Non-pigmented ciliary epithelial cell (primary cell): ENCODE measurements around the gene CCDC40.

Experiments used
- DNase-seq: peaks from one replicate; pipeline ENCODE4 v3.0.0-alpha.2; 2010; ENCODE audit warnings: low read depth

CCDC40 gene

GRCh38 chr17:80145076-80146075, 108.9 kb downstream of the CCDC40 start:
- DNase-seq: no peak

DNA sequence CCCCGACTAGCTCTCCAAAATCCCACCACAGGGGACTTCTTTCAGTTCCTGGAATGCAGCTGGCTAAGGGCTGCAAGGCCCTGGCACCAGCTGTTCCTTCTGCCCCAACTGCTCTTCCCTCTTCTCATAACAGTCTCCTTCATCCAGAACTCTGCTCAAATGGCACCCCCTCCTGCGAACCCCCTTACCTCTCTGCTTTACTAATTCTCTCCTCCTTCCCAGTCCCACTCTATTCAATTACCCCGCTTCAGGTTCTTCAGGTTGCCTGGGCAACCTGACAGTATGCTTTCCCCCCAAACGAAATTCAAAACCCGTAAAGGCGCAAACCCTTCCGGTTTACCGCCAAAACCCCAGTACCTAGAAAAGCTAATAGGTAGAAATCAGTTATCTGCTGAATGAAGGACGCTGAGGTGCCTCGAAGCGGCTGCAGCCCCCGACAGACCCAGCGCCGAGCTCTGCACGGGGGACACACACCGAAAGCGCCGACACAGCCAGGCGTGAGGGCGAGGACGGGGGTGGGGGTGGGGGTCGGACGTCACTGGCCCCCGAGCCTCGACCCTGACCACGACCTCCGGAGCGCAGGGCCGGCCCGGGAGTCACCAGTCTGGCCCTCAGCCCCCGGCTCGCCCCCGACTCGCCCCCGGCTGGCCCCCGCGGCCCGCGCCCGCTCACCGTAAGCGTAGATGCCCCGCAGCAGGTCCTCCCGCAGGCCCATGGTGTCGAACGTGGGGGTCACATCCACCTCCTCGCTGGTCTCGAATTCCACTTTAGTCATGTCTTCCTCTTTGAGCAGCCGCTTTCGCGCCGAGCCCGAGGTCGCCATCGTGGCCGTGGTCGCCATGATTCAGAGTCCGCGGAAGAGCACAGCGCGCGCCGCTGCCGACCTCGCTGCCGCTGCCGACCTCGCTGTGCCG, 109.9 kb downstream of the CCDC40 start:
- no peak for DNase-seq

GRCh38 chr17:80147035-80147822, 110.8 kb downstream of the CCDC40 start, which contains the start of gene EIF4A3:
EIF4A3 (minus strand) TSS chr17:80147128; CDS start chr17:80146961, 167 bp downstream.
- peak; percentile 97 for DNase-seq
